Liver (tissue), 9 donors: ENCODE results near the gene PELI2. TPM values are rescaled to one million over a fixed set of nuclear protein-coding genes. Genes with fewer than 3 reads are reported as not detected.

Experiments
- DNase-seq: peaks from one replicate; pipeline ENCODE4 v3.0.0-alpha.2; 2017; ENCODE audit warnings: low spot score
- H3K27ac ChIP-seq, 2 donors: one replicate each; pipeline ENCODE4 v1.7.0; 2013; ENCODE audit warnings: inconsistent platforms in 2 of 2, low read length in 2 of 2, control low read depth in 1 of 2, low read depth in 1 of 2, mild to moderate bottlenecking in 1 of 2
- H3K27me3 ChIP-seq, 4 donors: one replicate each; pipeline versions ENCODE4 v1.6.1 to v1.7.0; 2013; ENCODE audit warnings: low read length in 3 of 4, inconsistent platforms in 1 of 4, mild to moderate bottlenecking in 1 of 4, moderate library complexity in 1 of 4; ENCODE audit not compliant: control insufficient read depth in 4 of 4, insufficient read depth in 4 of 4
- H3K36me3 ChIP-seq, 4 donors: one replicate each; pipeline versions ENCODE4 v1.6.1 to v1.7.0; 2013; ENCODE audit warnings: low read length in 3 of 4, mild to moderate bottlenecking in 3 of 4, low read depth in 1 of 4, moderate library complexity in 1 of 4; ENCODE audit not compliant: control insufficient read depth in 4 of 4, insufficient read depth in 3 of 4
- H3K4me1 ChIP-seq, 4 donors: one replicate each; pipeline versions ENCODE4 v1.6.1 to v1.7.0; 2013; ENCODE audit warnings: low read length in 3 of 4, mild to moderate bottlenecking in 3 of 4, moderate library complexity in 1 of 4; ENCODE audit not compliant: control insufficient read depth in 4 of 4, insufficient read depth in 4 of 4
- H3K4me3 ChIP-seq, 3 donors: one replicate each; pipeline versions ENCODE4 v1.6.1 to v1.7.0; 2013; ENCODE audit warnings: low read length in 3 of 3, control low read depth in 1 of 3, low read depth in 1 of 3, mild to moderate bottlenecking in 1 of 3
- H3K9ac ChIP-seq, 2 donors: one replicate each; pipeline ENCODE4 v1.7.0; 2013; ENCODE audit warnings: low read length in 2 of 2, mild to moderate bottlenecking in 2 of 2, moderate library complexity in 2 of 2, control low read depth in 1 of 2, low read depth in 1 of 2
- H3K9me3 ChIP-seq, 4 donors: one replicate each; pipeline versions ENCODE4 v1.6.1 to v1.7.0; 2013; ENCODE audit warnings: low read length in 3 of 4; ENCODE audit not compliant: control insufficient read depth in 4 of 4
- EGR1 ChIP-seq, 2 donors: IDR thresholded peaks; 2 replicates each; pipeline ENCODE4 v1.6.1; 2016 to 2018; ENCODE audit warnings: antibody characterized with exemption in 2 of 2, low read depth in 2 of 2
- FOXA1 ChIP-seq: IDR thresholded peaks from 2 replicates; pipeline ENCODE4 v1.6.1; 2016; ENCODE audit warnings: antibody characterized with exemption
- FOXA2 ChIP-seq: IDR thresholded peaks from 2 replicates; pipeline ENCODE4 v1.6.1; 2016; ENCODE audit warnings: antibody characterized with exemption
- GABPA ChIP-seq, 2 donors: IDR thresholded peaks in 1 of 2; conservative IDR thresholded peaks in 1 of 2; 2 replicates each; pipeline ENCODE4 v1.6.1; 2016; ENCODE audit warnings: antibody characterized with exemption in 2 of 2, mild to moderate bottlenecking in 1 of 2, moderate library complexity in 1 of 2
- HNF4A ChIP-seq, 2 donors: conservative IDR thresholded peaks; 2 replicates each; pipeline ENCODE4 v1.6.1; 2016; ENCODE audit warnings: antibody characterized with exemption in 2 of 2, mild to moderate bottlenecking in 2 of 2
- HNF4G ChIP-seq: IDR thresholded peaks from 2 replicates; pipeline ENCODE4 v1.6.1; 2016; ENCODE audit warnings: antibody characterized with exemption
- JUND ChIP-seq, 2 donors: IDR thresholded peaks; 2 replicates each; pipeline ENCODE4 v1.6.1; 2016; ENCODE audit warnings: antibody characterized with exemption in 2 of 2
- NR2F2 ChIP-seq: IDR thresholded peaks from 2 replicates; pipeline ENCODE4 v1.6.1; 2016; ENCODE audit warnings: antibody characterized with exemption
- RAD21 ChIP-seq, 2 donors: IDR thresholded peaks; 2 replicates each; pipeline ENCODE4 v1.6.1; 2016; ENCODE audit warnings: antibody characterized with exemption in 2 of 2, mild to moderate bottlenecking in 2 of 2
- RXRA ChIP-seq, 2 donors: IDR thresholded peaks; 2 replicates each; pipeline ENCODE4 v1.6.1; 2017 to 2018; ENCODE audit warnings: antibody characterized with exemption in 2 of 2, mild to moderate bottlenecking in 1 of 2
- SP1 ChIP-seq: IDR thresholded peaks from 2 replicates; pipeline ENCODE4 v1.6.1; 2018; ENCODE audit warnings: antibody characterized with exemption, mild to moderate bottlenecking
- TAF1 ChIP-seq: conservative IDR thresholded peaks from 2 replicates; pipeline ENCODE4 v1.6.1; 2016; ENCODE audit warnings: antibody characterized with exemption, mild to moderate bottlenecking
- YY1 ChIP-seq: IDR thresholded peaks from 2 replicates; pipeline ENCODE4 v1.6.1; 2016; ENCODE audit warnings: antibody characterized with exemption, mild to moderate bottlenecking
- WGBS: extraction: QIAGEN DNeasy Blood & Tissue Kit; methylation state at CpG from one replicate; pipeline ENCODE4 v1.1.7; 2013; 5-methylcytosine and 5-hydroxymethylcytosine counted together
- polyA plus RNA-seq, 2 donors: library from polyadenylated mRNA; stranded (reverse) in 1 of 2; unstranded in 1 of 2; fragments of 200-250 nt in 1 of 2; fragments of >200 nt in 1 of 2; fragmentation: Nextera tagmentation in 1 of 2; extraction: Ambion mirVana in 1 of 2; gene quantifications; one replicate each; pipeline versions ENCODE4 v1.2.1 to v1.2.3, GENCODE V29; 2013 to 2015
- total RNA-seq, 2 donors: library from RNA; depleted of rRNA; stranded (reverse); fragments of >200 nt; gene quantifications; one replicate each; pipeline ENCODE4 v1.2.3, GENCODE V29; 2014
- TF ChIP-seq, protein P1 (sequence below): fragments of 150-350 bp; IDR thresholded peaks from 2 replicates; pipeline ENCODE4 v1.5.1; 2017; ENCODE audit warnings: improper control_type of control experiment, low read depth, low read length; ENCODE audit not compliant: missing input control
- TF ChIP-seq, protein P2 (sequence below): IDR thresholded peaks from 2 replicates; pipeline ENCODE4 v1.6.1; 2016; ENCODE audit warnings: antibody characterized with exemption
- TF ChIP-seq, protein P3 (sequence below): IDR thresholded peaks from 2 replicates; pipeline ENCODE4 v1.6.1; 2016; ENCODE audit warnings: antibody characterized with exemption
- TF ChIP-seq, protein P4 (sequence below): IDR thresholded peaks from 2 replicates; pipeline ENCODE4 v1.6.1; 2016; ENCODE audit warnings: antibody characterized with exemption, mild to moderate bottlenecking
- TF ChIP-seq, protein P5 (sequence below): IDR thresholded peaks from 2 replicates; pipeline ENCODE4 v1.6.1; 2016; ENCODE audit warnings: antibody characterized with exemption
- donor health status: healthy.
- donor health status: healthy.
- donor health status: healthy.
- donor health status: healthy.
- donor health status: healthy.

PELI2 gene
- total and polyA plus RNA-seq, 4 donors, result 0.68 to 2.9 (median 1.2) TPM

DNA sequence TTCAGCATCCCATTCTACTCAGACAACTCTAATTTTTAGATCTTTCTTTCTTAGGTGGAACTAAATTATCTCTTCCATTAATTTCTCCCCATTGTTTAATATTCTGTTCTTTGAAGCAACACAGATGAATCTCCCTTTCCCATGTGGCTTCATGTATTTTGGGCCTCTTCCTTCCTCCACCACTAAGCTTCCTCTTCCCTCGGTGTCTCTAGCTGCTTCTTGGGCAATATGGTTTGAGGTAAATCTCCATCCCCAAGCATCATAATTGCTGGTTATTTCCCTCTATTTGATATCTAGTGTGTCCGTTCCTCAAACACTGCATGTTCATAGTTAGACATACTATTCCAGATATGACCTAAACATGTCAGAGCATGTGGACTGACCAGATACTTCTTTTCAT lies 119.2 kb downstream of the PELI2 start:
- H3K4me1 ChIP-seq, result no peaks in the 10 kb centered on the region
- DNase-seq, result no peak
- no peak overlapping the region for H3K27ac ChIP-seq
- no peak overlapping the region for H3K9ac ChIP-seq
- no peaks in the 10 kb centered on the region for H3K27me3 ChIP-seq
- TF ChIP-seq FOXA1 (no peak), FOXA2 (no peak), EGR1 (IDR thresholded peaks at IDR 0.05; ENCODE audit: low read depth in 2 of 2) (no peak), RXRA (IDR thresholded peaks at IDR 0.05) (no peak), TAF1 (no peak), HNF4A (conservative IDR thresholded peaks at IDR 0.05) (no peak)
- TF ChIP-seq, protein P1, sequence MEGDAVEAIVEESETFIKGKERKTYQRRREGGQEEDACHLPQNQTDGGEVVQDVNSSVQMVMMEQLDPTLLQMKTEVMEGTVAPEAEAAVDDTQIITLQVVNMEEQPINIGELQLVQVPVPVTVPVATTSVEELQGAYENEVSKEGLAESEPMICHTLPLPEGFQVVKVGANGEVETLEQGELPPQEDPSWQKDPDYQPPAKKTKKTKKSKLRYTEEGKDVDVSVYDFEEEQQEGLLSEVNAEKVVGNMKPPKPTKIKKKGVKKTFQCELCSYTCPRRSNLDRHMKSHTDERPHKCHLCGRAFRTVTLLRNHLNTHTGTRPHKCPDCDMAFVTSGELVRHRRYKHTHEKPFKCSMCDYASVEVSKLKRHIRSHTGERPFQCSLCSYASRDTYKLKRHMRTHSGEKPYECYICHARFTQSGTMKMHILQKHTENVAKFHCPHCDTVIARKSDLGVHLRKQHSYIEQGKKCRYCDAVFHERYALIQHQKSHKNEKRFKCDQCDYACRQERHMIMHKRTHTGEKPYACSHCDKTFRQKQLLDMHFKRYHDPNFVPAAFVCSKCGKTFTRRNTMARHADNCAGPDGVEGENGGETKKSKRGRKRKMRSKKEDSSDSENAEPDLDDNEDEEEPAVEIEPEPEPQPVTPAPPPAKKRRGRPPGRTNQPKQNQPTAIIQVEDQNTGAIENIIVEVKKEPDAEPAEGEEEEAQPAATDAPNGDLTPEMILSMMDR, result no peak
- TF ChIP-seq, protein P2, sequence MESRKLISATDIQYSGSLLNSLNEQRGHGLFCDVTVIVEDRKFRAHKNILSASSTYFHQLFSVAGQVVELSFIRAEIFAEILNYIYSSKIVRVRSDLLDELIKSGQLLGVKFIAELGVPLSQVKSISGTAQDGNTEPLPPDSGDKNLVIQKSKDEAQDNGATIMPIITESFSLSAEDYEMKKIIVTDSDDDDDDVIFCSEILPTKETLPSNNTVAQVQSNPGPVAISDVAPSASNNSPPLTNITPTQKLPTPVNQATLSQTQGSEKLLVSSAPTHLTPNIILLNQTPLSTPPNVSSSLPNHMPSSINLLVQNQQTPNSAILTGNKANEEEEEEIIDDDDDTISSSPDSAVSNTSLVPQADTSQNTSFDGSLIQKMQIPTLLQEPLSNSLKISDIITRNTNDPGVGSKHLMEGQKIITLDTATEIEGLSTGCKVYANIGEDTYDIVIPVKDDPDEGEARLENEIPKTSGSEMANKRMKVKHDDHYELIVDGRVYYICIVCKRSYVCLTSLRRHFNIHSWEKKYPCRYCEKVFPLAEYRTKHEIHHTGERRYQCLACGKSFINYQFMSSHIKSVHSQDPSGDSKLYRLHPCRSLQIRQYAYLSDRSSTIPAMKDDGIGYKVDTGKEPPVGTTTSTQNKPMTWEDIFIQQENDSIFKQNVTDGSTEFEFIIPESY, result no peak
- TF ChIP-seq, protein P3, sequence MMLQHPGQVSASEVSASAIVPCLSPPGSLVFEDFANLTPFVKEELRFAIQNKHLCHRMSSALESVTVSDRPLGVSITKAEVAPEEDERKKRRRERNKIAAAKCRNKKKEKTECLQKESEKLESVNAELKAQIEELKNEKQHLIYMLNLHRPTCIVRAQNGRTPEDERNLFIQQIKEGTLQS, result no peak
- no peaks in the 10 kb centered on the region for H3K36me3 ChIP-seq
- H3K4me3 ChIP-seq, result no peak overlapping the region
- 60% methylated on average over 2 of the region's 2 CpGs for WGBS
- H3K9me3 ChIP-seq, result no peaks in the 10 kb centered on the region

DNA sequence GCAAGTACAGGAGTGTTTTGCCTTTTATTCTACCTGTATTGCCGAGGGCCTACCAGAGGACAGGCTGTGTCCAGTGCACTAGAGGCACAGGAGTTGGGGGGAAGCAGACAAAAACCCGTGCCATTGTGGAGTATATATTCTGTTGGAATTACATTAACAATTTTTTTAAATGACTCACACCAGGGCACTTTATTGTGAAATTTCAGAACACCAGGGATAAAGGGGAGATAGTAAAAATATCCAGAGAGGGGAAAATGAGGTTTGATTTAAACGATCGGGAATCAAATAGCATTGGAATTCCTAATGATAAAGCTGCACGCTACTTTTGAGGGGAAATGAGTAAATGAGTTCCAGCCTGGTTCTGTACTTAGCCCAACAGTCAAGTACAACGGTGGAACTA lies 123.2 kb downstream of the PELI2 start:
- WGBS, result 93% methylated on average over 6 of the region's 6 CpGs
- Histone ChIP-seq H3K9ac (no peak overlapping the region), H3K36me3 (no peaks in the 10 kb centered on the region), H3K27ac (no peak overlapping the region), H3K4me3 (no peak overlapping the region), H3K9me3 (no peaks in the 10 kb centered on the region), H3K27me3 (no peaks in the 10 kb centered on the region), H3K4me1 (no peaks in the 10 kb centered on the region)
- no peak for DNase-seq
- TF ChIP-seq FOXA1 (no peak), YY1 (no peak), SP1 (no peak), RAD21 (IDR thresholded peaks at IDR 0.05) (no peak), HNF4A (conservative IDR thresholded peaks at IDR 0.05) (no peak), HNF4G (no peak), NR2F2 (no peak), EGR1 (IDR thresholded peaks at IDR 0.05; ENCODE audit: low read depth in 2 of 2) (no peak), GABPA (IDR thresholded peaks at IDR 0.05 in 1 of 2, conservative IDR thresholded peaks at IDR 0.05 in 1 of 2) (no peak), JUND (IDR thresholded peaks at IDR 0.05) (no peak), RXRA (IDR thresholded peaks at IDR 0.05) (no peak), FOXA2 (no peak), TAF1 (no peak)
- TF ChIP-seq, protein P4, sequence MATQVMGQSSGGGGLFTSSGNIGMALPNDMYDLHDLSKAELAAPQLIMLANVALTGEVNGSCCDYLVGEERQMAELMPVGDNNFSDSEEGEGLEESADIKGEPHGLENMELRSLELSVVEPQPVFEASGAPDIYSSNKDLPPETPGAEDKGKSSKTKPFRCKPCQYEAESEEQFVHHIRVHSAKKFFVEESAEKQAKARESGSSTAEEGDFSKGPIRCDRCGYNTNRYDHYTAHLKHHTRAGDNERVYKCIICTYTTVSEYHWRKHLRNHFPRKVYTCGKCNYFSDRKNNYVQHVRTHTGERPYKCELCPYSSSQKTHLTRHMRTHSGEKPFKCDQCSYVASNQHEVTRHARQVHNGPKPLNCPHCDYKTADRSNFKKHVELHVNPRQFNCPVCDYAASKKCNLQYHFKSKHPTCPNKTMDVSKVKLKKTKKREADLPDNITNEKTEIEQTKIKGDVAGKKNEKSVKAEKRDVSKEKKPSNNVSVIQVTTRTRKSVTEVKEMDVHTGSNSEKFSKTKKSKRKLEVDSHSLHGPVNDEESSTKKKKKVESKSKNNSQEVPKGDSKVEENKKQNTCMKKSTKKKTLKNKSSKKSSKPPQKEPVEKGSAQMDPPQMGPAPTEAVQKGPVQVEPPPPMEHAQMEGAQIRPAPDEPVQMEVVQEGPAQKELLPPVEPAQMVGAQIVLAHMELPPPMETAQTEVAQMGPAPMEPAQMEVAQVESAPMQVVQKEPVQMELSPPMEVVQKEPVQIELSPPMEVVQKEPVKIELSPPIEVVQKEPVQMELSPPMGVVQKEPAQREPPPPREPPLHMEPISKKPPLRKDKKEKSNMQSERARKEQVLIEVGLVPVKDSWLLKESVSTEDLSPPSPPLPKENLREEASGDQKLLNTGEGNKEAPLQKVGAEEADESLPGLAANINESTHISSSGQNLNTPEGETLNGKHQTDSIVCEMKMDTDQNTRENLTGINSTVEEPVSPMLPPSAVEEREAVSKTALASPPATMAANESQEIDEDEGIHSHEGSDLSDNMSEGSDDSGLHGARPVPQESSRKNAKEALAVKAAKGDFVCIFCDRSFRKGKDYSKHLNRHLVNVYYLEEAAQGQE, result no peak
- TF ChIP-seq, protein P3, result no peak
- TF ChIP-seq, protein P2, result no peak
- TF ChIP-seq, protein P5, sequence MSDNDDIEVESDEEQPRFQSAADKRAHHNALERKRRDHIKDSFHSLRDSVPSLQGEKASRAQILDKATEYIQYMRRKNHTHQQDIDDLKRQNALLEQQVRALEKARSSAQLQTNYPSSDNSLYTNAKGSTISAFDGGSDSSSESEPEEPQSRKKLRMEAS, result no peak
- TF ChIP-seq, protein P1, result no peak
